Stimulated activated effector memory CD8-positive, alpha-beta T cell treated with anti-CD3 and anti-CD28 coated beads, Interleukin-12 subunit alpha, Interleukin-12 subunit beta, amount 100 ng/mL, for 72 hours (primary cell): ENCODE measurements around the gene WWOX.

Experiments
- ATAC-seq: fragments of 150-1000 bp; cut with Tn5 transposase; 2 replicates; pipeline ENCODE4 v1.10.0; 2021
- DNase-seq, 2 donors: peaks; one replicate each; pipeline ENCODE4 v3.0.0; 2021 to 2022; ENCODE audit warnings: low spot score in 2 of 2
- H3K27ac Mint-ChIP-seq: one replicate; pipeline ENCODE4 v1.8.0; 2022; ENCODE audit warnings: mild to moderate bottlenecking, mixed read lengths
- H3K36me3 Mint-ChIP-seq: one replicate; pipeline ENCODE4 v1.8.0; 2022; ENCODE audit warnings: mild to moderate bottlenecking, mixed read lengths
- H3K4me1 Mint-ChIP-seq: one replicate; pipeline ENCODE4 v1.8.0; 2022; ENCODE audit warnings: mixed read lengths
- H3K4me3 Mint-ChIP-seq: one replicate; pipeline ENCODE4 v1.8.0; 2022; ENCODE audit warnings: mild to moderate bottlenecking, mixed read lengths
- H3K9me3 Mint-ChIP-seq: one replicate; pipeline ENCODE4 v1.8.0; 2022; ENCODE audit warnings: mixed read lengths

Gene WWOX

GRCh38 chr16:79158337-79158736 lies 1058.9 kb downstream of the WWOX start:
- no peaks in the 10 kb centered on the region for H3K36me3 Mint-ChIP-seq
- H3K4me1 Mint-ChIP-seq: peaks cover 33% of the 10 kb centered on the region
- H3K9me3 Mint-ChIP-seq: no peaks in the 10 kb centered on the region
- H3K4me3 Mint-ChIP-seq: no peak overlapping the region
- DNase-seq (no peak), ATAC-seq (no peak)
- no peak overlapping the region for H3K27ac Mint-ChIP-seq

- ATAC-seq: no peak
- peaks cover 39% of the 10 kb centered on the region for H3K4me1 Mint-ChIP-seq
- DNase-seq: no peak
- H3K36me3 Mint-ChIP-seq: no peaks in the 10 kb centered on the region
- H3K4me3 Mint-ChIP-seq: no peak overlapping the region
- no peaks in the 10 kb centered on the region for H3K9me3 Mint-ChIP-seq
- H3K27ac Mint-ChIP-seq: no peak overlapping the region
Measured at GRCh38 chr16:79159261-79160049, 1060.0 kb downstream of the WWOX start.

DNA sequence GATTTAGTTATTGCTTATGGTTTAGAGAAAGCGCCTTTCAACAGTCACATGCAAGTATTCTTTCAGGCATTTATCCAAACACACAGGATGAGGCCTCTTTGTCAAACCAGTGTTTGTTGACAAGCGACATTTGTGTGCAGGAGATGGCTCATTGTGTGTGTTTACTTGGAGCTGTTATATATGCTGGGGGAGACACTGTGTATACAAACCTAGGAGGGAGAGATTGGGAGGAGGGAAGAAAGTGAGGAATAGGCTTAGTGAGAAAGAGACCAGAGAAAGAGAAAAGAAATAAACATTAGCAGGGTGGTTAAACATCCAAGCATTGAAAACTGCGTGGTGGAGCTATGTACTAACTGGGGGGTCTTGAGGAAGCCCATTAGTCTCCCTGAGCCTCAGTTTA lies 1063.5 kb downstream of the WWOX start:
- Mint-ChIP-seq H3K27ac (peak overlapping the region; percentile 20), H3K9me3 (peaks cover 4% of the 10 kb centered on the region), H3K36me3 (no peaks in the 10 kb centered on the region), H3K4me3 (no peak overlapping the region), H3K4me1 (peaks cover 13% of the 10 kb centered on the region)
- DNase-seq (no peak), ATAC-seq (no peak)

DNA sequence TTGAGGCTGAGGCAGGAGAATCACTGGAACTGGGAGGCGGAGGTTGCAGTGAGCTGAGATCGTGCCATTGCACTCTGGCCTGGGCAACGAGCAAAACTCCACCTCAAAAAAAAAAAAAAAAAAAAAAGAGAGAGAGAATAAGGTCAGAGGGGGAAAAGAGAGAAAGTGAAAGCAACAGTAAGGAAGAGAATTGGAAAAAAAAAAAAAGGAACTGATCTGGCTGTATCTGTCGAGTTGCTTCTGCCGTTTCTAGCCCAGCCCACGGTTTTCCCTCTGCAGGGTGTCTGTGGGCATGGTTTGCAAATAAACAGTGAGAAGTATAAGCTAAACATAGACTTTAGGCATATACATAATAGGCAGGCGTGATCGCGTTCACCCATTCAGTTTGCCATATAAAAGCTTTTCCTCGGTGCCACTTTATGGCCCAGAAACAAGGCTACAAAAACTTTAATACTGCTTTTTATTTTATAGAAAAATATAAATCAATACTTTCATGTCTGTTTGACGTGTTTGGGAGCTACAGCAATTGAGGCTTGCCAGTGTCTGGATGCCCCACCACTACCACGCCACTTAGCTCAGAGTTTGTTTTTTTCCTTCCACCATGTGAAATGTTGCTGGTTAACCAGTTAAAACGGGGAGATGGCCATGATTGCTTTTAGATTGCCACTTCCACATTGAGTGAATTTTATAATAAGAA lies 1064.4 kb downstream of the WWOX start:
- Mint-ChIP-seq H3K4me1 (peaks cover 13% of the 10 kb centered on the region), H3K36me3 (no peaks in the 10 kb centered on the region), H3K9me3 (peaks cover 5% of the 10 kb centered on the region), H3K4me3 (peak overlapping the region; percentile 39), H3K27ac (peak overlapping the region; percentile 20)
- DNase-seq (no peak), ATAC-seq (no peak)

DNA sequence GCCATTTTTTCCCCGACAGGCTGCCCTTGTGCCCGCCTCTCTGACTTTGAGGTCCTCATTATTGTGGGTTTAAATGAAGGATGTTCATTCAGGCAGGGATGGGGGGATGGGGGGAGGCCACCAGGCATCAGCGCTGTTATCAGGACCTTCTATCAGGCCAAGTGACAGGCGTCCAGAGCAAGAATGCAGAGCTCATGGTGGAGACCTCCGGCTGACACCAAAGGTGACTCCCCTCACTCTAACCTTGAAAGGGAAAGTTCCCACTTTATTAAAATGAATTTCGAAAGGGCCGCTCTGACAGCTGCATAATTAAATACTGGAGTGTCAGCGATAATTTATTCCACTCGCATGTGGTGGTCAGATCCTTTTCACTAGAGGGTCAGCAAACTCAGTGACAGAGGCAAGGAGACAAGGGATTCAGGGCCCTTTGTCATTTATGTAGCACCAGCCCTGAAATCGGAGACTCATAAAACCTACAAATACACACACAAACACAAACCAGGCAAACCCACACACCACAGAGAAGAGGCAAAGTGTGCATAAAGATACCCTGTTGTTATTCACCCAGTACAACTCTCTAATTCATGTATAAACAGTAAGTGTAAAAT lies 1065.0 kb downstream of the WWOX start:
- no peak for DNase-seq

DNA sequence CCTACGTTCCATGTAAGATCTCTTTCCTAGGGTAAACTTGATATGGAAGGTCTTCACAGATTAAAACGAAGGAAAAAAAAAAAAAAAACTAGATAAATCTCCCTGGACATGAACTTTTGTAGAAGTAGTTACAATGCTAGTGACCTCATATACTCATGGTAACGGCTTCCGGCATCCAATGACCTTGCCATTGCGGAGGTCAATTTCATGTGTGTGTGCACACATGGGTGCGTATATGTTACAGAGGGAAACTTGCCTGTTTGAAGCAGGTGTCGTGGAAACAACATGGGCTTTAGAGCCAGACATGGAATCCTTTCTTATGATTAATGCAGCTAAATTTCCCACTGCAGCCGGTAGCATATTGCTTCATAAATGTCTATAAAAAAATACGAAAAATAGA lies 1065.6 kb downstream of the WWOX start:
- no peak overlapping the region for H3K4me3 Mint-ChIP-seq
- peaks cover 5% of the 10 kb centered on the region for H3K9me3 Mint-ChIP-seq
- ATAC-seq: no peak
- H3K36me3 Mint-ChIP-seq: no peaks in the 10 kb centered on the region
- no peak for DNase-seq
- peaks cover 20% of the 10 kb centered on the region for H3K4me1 Mint-ChIP-seq
- H3K27ac Mint-ChIP-seq: no peak overlapping the region

More for the DNA sequence above, 1065.0 kb downstream of the WWOX start:
- peaks cover 5% of the 10 kb centered on the region for H3K9me3 Mint-ChIP-seq
- no peak for ATAC-seq
- no peaks in the 10 kb centered on the region for H3K36me3 Mint-ChIP-seq
- H3K27ac Mint-ChIP-seq: no peak overlapping the region
- H3K4me3 Mint-ChIP-seq: no peak overlapping the region
- peaks cover 20% of the 10 kb centered on the region for H3K4me1 Mint-ChIP-seq

- ATAC-seq (no peak), DNase-seq (no peak)
- Mint-ChIP-seq H3K4me3 (no peak overlapping the region), H3K4me1 (peaks cover 20% of the 10 kb centered on the region), H3K9me3 (peaks cover 5% of the 10 kb centered on the region), H3K36me3 (no peaks in the 10 kb centered on the region), H3K27ac (no peak overlapping the region)
Measured at GRCh38 chr16:79165506-79165905, 1066.1 kb downstream of the WWOX start.

- Mint-ChIP-seq H3K4me1 (peaks cover 18% of the 10 kb centered on the region), H3K9me3 (peaks cover 5% of the 10 kb centered on the region), H3K36me3 (no peaks in the 10 kb centered on the region), H3K4me3 (no peak overlapping the region), H3K27ac (no peak overlapping the region)
- ATAC-seq (no peak), DNase-seq (no peak)
Measured at GRCh38 chr16:79167893-79168292, 1068.4 kb downstream of the WWOX start.

GRCh38 chr16:79168321-79168720 lies 1068.9 kb downstream of the WWOX start:
- Mint-ChIP-seq H3K36me3 (no peaks in the 10 kb centered on the region), H3K27ac (no peak overlapping the region), H3K9me3 (peaks cover 5% of the 10 kb centered on the region), H3K4me3 (no peak overlapping the region), H3K4me1 (peaks cover 14% of the 10 kb centered on the region)
- no peak for ATAC-seq
- no peak for DNase-seq

DNA sequence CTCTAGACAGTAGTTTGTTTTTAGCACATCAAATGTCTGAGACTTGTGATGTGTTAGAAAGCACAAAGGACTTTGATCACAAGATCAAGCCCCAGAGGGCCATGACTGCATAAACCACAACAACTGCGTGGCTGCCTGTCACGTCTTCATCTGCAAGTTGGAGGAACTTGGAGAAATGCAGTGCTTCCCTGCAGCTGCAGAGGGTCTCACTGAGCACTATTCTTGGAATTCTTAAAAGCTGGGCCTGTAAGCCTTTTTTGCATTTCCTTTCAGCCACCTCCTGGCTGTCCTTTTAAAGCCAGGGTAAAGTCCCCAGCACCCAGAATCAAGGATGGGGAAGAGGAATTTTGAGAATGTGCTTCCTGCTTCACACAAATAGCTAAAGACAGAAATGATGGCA lies 1069.8 kb downstream of the WWOX start:
- ATAC-seq (peak; percentile 92), DNase-seq (no peak)
- peaks cover 5% of the 10 kb centered on the region for H3K9me3 Mint-ChIP-seq
- peaks cover 8% of the 10 kb centered on the region for H3K4me1 Mint-ChIP-seq
- H3K4me3 Mint-ChIP-seq: no peak overlapping the region
- no peaks in the 10 kb centered on the region for H3K36me3 Mint-ChIP-seq
- H3K27ac Mint-ChIP-seq: no peak overlapping the region

DNA sequence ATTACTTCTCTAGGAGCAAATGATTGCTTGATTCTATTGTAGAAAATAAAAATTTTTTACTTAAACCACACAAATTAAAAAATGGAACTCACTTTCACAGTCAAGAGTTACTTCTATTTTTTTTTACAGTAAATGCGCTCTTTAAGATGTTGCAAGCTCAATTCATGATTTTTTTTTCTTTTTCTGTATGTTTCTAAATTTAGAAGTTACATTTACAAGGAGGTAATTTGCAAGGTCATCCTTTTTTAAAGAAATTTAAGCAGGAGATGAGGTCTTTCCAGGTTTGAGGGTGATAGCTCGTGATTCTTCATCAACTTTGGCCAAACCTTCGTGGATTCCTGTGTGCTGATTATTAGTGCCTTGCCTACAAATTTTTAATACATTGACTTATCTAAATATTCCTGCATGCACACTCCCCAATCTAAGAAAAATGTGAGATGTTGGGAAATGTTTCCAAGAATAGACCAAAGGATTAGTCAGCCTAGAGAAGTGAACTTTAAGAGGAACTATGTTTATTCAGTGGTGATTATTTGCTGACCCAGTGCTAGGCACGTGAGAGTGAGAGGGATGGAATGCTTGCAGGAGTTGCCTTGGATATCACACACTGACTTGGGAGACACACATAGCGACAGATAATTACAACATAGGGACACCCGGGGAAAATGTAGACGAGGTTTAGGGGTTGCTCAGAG lies 1071.2 kb downstream of the WWOX start:
- Mint-ChIP-seq H3K4me3 (no peak overlapping the region), H3K9me3 (peaks cover 5% of the 10 kb centered on the region), H3K4me1 (peaks cover 13% of the 10 kb centered on the region), H3K27ac (no peak overlapping the region), H3K36me3 (no peaks in the 10 kb centered on the region)
- DNase-seq: no peak
- ATAC-seq: no peak

- ATAC-seq (no peak), DNase-seq (no peak)
- no peak overlapping the region for H3K27ac Mint-ChIP-seq
- H3K36me3 Mint-ChIP-seq: no peaks in the 10 kb centered on the region
- H3K9me3 Mint-ChIP-seq: peaks cover 5% of the 10 kb centered on the region
- H3K4me1 Mint-ChIP-seq: peaks cover 17% of the 10 kb centered on the region
- no peak overlapping the region for H3K4me3 Mint-ChIP-seq
Measured at GRCh38 chr16:79171504-79171903, 1072.0 kb downstream of the WWOX start.

GRCh38 chr16:79171931-79172705 lies 1072.7 kb downstream of the WWOX start:
- no peak overlapping the region for H3K4me3 Mint-ChIP-seq
- DNase-seq: no peak
- ATAC-seq: no peak
- H3K36me3 Mint-ChIP-seq: no peaks in the 10 kb centered on the region
- H3K9me3 Mint-ChIP-seq: peaks cover 5% of the 10 kb centered on the region
- no peak overlapping the region for H3K27ac Mint-ChIP-seq
- peaks cover 17% of the 10 kb centered on the region for H3K4me1 Mint-ChIP-seq

DNA sequence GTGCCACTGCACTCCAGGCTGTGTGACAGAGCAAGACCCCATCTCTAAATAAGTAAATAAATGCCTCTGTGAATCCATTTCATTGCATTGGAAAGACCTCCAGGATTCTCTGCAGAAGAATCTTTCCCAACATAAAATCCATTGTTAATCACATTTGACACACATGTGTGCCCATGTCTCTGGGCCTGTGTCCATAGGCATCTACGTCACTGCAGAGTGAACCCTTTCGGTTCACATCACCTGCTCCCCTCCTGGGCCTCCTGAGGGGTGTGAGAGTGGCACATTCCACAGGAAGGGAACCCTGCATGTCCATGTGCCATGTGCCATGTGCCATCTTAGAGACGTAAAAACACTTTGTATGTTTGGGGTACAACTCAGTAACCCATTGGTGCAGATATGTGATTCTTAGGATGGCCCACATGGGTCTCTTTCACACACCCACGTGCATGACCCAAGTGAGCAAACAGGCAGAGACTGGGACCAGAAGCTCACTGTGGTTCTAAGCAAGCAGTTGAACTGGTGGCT lies 1073.6 kb downstream of the WWOX start:
- H3K36me3 Mint-ChIP-seq: no peaks in the 10 kb centered on the region
- no peak overlapping the region for H3K4me3 Mint-ChIP-seq
- H3K9me3 Mint-ChIP-seq: peaks cover under 1% of the 10 kb centered on the region
- H3K4me1 Mint-ChIP-seq: peaks cover 17% of the 10 kb centered on the region
- ATAC-seq (no peak), DNase-seq (no peak)
- H3K27ac Mint-ChIP-seq: peak overlapping the region; percentile 23
